Rectal smooth muscle tissue (tissue), 1 donor: ENCODE results near the gene SECTM1.

Experiments used
- H3K27ac ChIP-seq: one replicate; pipeline ENCODE4 v1.7.0; 2013; ENCODE audit warnings: low read depth, low read length, inconsistent platforms
- H3K27me3 ChIP-seq: one replicate; pipeline ENCODE4 v1.7.0; 2013; ENCODE audit warnings: low read length; ENCODE audit not compliant: control insufficient read depth, insufficient read depth
- H3K36me3 ChIP-seq: one replicate; pipeline ENCODE4 v1.7.0; 2013; ENCODE audit warnings: low read length; ENCODE audit not compliant: control insufficient read depth, insufficient read depth
- H3K4me1 ChIP-seq: one replicate; pipeline ENCODE4 v1.7.0; 2013; ENCODE audit warnings: low read length; ENCODE audit not compliant: control insufficient read depth, insufficient read depth
- H3K4me3 ChIP-seq: one replicate; pipeline ENCODE4 v1.7.0; 2013; ENCODE audit warnings: low read length
- H3K9ac ChIP-seq: one replicate; pipeline ENCODE4 v1.7.0; 2013; ENCODE audit warnings: low read length

Gene SECTM1

DNA sequence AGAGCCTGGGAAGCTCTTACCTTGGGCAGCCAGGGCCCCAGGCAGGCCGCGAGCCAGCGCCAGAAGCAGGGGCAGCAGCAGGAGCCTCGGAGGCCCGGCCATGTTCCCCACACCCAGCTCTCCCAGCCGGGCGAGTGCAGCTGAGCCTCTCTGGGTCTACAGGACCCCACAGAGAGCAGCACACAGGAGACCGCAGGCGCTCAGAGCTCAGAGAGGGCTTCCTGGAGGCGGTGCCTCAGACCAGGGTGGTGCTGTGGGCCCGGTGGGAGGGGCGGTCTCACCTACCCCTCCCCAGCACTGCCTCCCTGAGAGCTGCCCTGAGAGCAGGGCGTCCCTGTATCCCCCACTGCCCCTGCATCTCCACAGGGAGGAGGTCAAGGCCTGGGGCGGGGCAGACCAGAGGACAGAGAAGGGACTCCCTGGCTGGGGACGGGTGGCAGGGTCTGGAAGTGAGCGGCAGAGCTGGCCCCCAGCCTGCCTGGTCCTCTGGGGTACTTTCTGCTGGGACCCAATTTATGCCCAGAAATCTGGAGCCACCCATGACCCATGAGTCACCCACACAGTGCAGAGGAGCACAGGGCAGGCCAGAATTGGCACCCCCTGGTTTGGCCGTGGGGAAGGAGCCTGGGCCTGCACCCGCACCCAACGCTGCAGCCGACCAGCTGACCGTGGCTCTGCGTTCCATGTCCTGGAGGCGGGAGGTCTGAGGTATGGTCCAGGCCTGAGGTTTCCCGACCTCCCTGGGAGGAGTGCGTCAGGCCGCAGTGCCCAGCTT, 16.0 kb downstream of the SECTM1 start, which contains the start of gene CD7:
Gene CD7 (minus strand): TSS at position 215 of the 775 bp plus-strand sequence. CDS start 113 bp downstream, at position 102.
- no peaks in the 10 kb centered on the region for H3K36me3 ChIP-seq
- no peaks in the 10 kb centered on the region for H3K4me1 ChIP-seq
- no peak within 1 kb of the TSS for H3K27ac ChIP-seq
- peak within 1 kb of the TSS; percentile 37 for H3K4me3 ChIP-seq
- no peak within 1 kb of the TSS for H3K9ac ChIP-seq
- peaks cover 16% of the 10 kb centered on the region for H3K27me3 ChIP-seq

DNA sequence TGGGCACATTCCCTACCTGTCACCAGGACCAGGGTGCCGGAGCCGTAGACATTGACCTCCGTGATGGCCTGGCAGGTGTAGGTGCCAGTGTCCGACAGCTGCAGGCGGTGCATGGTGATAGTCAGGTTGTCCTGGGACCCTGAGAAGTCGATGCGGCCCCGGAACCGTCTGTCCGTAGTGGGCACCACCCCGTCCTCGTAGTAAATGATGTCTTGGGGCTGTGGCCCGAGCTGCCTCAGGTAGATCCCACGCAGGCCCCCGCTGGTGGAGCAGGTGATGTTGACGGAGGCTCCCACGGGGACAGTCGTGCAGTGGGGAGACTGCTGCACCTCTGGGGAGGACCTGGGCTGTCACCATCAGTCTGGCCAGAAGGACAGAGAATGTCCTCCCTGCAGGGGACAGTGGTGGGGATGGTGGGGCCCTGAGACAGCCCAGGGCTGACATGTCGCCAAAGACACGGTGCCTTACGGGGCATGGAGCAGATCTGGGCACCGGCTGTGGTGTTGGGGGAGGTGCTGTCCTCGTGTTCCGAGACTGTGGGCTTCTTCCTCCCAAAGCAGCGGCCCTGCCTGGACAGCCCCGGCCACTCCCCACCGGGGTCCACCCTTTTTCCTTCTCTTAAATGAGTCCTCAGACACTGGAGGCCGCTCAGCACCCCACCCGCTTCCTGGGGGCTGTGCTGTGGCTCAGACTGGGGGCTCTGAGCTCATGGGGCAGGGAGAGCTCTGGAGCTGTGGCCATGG, 16.7 kb downstream of the SECTM1 start:
- H3K27ac ChIP-seq = no peak overlapping the region
- H3K4me3 ChIP-seq = peak overlapping the region; percentile 37

DNA sequence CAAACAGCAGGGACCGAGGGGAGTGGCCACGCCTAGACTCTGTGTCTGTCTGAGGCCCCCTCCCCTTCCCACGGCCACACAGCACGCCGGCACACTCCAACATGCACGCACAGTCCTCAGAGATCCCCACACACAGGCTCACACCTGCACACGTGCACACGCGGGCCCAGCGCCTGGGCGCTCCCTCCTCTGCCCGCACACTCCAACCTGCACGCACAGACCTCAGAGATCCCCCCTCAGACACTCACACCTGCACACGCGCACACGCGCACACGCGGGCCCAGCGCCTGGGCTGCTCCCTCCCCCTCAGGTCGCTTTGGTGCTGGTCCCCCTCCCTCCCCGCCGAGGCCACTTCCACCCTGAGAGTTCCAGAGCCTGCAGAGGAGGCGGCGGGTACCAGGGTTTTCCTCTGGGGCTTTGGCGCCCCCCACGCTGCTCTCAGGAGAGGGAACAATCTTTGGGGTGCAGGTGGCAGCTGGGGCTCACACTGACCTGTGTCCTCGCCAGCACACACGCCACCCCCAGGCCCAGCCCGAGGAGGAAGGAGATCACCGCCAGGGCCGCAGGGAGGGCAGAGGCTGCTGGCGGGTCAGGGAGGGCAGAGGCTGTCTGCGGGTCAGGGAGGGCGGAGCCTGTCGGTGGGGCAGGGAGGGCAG, 17.7 kb downstream of the SECTM1 start:
- H3K9ac ChIP-seq = no peak overlapping the region
- H3K4me3 ChIP-seq = peak overlapping the region; percentile 19
- H3K4me1 ChIP-seq = no peaks in the 10 kb centered on the region
- peaks cover 16% of the 10 kb centered on the region for H3K27me3 ChIP-seq
- H3K36me3 ChIP-seq = no peaks in the 10 kb centered on the region
- no peak overlapping the region for H3K27ac ChIP-seq

More for the DNA sequence above, 16.7 kb downstream of the SECTM1 start:
- Histone ChIP-seq H3K9ac (no peak overlapping the region), H3K27me3 (peaks cover 16% of the 10 kb centered on the region), H3K4me1 (no peaks in the 10 kb centered on the region), H3K36me3 (no peaks in the 10 kb centered on the region)

DNA sequence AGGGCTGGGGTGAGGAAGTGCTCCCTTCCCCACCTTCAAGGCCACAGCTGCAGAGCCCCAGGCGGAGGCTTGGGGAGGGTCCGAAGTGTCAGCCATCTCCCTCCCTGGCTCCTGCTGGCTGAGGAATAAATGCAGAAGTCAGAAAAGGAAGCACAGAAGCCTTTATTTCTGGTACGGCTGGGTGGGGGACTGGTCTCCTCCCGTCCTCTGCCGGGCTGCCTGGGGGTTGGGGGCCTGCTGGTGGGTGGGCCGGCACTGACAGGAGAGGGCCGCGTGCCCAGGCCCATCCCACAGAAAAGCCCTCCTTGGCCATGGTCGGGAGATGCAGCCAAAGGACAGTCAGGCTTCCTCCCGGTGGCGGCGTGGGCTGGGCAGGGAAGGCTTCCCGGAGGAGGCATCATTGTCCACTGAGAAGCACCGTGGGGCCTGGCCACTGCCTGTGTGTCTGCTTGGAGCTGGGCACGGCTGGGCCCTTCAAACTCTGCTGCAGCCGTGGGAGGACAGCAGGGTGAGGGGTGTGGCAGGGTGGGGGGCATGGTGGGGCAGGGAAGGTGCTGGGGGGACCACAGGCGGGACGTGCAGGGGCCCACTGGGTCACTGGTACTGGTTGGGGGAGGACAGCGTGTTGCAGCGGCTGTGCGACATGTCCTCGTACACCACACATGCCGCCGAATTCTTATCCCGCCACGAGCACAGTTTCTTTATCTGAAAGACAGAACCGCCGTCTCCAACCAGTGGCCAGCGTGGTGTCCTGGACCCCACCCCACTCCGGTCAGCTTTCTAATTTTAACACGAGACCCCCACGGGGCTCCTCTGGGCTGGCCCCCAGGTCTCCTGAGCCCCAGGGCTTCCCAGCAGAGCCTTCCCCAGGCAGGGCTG, 18.6 kb downstream of the SECTM1 start:
- Histone ChIP-seq H3K9ac (no peak overlapping the region), H3K4me3 (peak overlapping the region; percentile 19), H3K27me3 (peaks cover 18% of the 10 kb centered on the region), H3K4me1 (no peaks in the 10 kb centered on the region), H3K36me3 (no peaks in the 10 kb centered on the region), H3K27ac (no peak overlapping the region)

DNA sequence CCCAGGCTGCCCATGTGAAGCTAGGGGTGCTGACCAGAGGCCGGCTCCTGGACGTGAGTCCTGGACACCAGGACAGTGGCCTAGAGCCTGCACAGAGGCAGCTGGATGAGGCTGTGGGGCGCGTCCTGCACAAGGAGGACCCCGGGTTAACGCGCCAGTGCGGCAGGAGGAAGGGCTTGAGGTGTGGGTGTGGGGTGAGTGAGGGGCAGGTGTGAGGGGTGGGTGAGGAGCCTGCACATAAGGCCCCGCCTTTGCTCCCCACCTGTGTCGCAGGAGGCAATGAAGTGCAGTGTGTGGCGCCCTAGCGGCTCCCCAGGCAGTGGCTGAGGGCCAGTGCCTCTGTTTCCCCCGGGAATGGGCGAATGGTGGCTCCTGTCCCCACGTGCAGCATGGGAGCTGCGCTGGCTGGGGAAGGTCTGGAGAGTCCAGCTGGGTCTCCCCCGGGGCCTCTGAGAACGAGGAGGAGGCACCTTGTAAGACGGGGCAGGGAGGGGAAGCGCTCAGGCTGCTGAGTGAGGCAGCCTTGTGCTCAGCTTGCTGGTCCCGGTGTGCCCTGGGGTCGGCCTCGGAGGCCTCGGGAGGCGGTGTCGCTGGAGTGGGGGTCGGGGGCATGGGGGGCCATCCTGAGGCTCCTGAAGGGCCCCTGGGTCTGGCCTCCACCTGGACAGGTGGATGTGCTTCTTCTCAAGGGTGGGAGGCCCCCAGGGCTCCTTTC, 19.4 kb downstream of the SECTM1 start:
- Histone ChIP-seq H3K4me1 (no peaks in the 10 kb centered on the region), H3K27ac (no peak overlapping the region), H3K27me3 (peaks cover 18% of the 10 kb centered on the region), H3K4me3 (no peak overlapping the region), H3K36me3 (no peaks in the 10 kb centered on the region), H3K9ac (no peak overlapping the region)

DNA sequence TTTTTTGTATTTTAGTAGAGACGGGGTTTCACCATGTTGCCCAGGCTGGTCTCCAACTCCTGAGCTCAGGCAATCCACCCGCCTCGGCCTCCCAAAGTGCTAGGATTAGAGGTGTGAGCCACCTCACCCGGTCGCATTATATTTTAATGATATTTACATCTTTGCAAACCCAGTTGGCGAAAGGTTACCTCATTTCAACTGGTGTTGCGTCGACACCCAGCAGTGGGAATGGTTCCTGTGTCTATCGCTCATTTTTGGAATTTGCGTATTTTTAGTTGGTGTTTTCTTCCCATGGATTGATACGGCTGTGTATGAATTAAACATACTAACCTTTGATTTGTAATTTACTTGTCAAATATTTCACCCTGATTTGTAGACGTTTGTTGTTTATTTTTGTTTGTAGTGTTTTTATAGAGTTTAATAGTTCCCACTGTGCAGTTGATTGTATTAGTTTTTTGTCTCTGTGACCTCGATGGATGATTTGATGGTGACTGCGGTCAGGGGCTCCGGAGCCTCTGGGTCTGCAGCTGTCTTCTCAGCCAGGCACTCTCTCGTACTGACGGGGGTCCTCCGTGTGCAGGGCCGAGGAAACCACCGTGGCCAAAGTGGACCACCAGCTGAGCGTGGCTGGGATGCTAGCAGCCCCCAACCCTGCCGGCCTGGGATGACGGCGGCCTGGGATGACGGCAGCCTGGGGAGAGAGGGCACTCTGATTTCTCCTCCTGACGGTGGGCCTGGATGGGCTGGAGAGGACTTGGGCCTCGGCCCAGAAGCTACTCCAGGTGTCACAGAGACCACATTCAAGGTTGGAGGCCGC, 20.2 kb downstream of the SECTM1 start:
- Histone ChIP-seq H3K4me1 (no peaks in the 10 kb centered on the region), H3K36me3 (no peaks in the 10 kb centered on the region), H3K27me3 (peaks cover 18% of the 10 kb centered on the region), H3K4me3 (no peak overlapping the region), H3K9ac (no peak overlapping the region), H3K27ac (no peak overlapping the region)

DNA sequence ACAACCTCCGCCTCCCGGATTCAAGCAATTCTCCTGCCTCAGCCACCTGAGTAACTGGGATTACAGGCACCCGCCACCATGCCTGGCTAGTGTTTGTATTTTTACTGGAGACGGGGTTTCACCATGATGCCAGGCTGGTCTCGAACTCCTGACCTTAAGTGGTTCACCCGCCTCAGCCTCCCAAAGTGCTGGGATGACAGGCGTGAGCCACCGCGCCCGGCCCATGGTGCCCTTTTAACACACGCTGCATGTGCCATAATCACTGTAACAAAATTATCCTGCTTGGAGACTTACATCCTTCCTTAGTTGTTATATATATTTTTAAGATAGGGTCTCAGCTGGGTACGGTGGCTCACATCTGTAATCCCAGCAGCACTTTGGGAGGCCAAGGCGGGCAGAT, 21.6 kb downstream of the SECTM1 start:
- Histone ChIP-seq H3K4me3 (no peak overlapping the region), H3K4me1 (no peaks in the 10 kb centered on the region), H3K27ac (no peak overlapping the region), H3K36me3 (no peaks in the 10 kb centered on the region), H3K27me3 (peaks cover 18% of the 10 kb centered on the region), H3K9ac (no peak overlapping the region)

DNA sequence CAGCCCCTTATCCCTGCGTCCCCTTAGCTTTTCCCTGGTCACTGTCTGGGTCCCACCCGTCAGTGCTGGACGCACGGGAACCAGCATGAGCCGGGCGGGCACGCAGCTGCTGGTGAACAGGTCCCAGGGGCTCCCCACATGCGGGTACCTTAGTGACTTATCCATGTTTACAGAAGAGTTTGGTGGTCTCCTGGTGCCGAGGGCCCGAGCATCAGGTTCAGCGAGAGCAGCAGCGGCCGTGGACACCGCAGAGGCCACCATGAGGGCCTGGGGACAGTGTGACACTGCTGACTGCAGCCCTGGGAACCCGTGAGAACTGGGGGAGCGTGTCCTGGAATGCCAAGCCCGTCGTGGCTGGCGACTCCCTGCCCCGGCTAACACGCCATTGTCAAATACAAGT, 22.7 kb downstream of the SECTM1 start:
- no peaks in the 10 kb centered on the region for H3K4me1 ChIP-seq
- peaks cover 13% of the 10 kb centered on the region for H3K27me3 ChIP-seq
- H3K4me3 ChIP-seq = no peak overlapping the region
- no peaks in the 10 kb centered on the region for H3K36me3 ChIP-seq
- no peak overlapping the region for H3K27ac ChIP-seq
- no peak overlapping the region for H3K9ac ChIP-seq

DNA sequence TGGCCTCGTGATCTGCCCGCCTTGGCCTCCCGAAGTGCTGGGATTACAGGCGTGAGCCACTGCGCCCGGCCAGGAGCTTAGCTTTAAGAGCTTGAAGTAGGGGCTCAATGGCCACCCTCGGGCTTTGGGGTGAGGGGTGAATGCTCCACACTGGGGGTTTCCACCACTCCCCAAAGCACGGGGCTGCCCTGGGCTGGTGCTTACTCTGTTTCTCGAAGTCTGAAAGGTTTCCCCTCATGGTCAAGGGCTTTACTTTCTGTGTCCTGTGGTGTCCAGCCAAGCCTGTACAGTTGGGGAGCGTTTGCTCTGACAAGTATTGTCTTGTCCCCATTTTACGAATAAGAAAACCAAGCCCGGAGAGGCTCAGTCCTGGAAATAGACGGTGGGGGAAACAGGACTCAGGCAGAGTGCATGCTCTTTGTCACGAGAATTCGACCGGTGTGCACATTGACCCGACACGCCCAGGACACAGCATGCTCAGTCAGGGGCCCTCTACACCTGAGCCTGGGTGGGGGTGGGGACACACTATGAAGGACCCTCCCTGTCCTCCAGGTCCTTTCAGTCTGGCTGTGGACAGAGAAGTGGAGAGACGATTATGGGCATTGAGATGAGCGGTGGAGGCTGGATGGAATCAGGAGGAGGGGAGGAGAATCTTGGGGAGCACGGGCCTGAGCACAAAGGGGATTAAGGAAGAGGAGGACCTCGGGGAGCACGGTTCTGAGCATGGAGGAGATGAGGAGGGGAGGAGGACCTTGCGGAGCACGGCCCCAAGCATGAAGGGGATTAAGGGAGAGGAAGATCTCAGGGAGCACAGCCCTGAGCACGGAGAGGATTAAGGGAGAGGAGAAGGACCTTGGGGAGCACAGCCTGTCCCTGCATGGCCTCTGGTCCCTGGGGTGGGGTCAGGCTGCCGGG, 23.7 kb downstream of the SECTM1 start:
- H3K27me3 ChIP-seq = peaks cover 5% of the 10 kb centered on the region
- H3K4me1 ChIP-seq = no peaks in the 10 kb centered on the region
- H3K4me3 ChIP-seq = no peak overlapping the region
- no peak overlapping the region for H3K9ac ChIP-seq
- H3K36me3 ChIP-seq = no peaks in the 10 kb centered on the region
- H3K27ac ChIP-seq = no peak overlapping the region

DNA sequence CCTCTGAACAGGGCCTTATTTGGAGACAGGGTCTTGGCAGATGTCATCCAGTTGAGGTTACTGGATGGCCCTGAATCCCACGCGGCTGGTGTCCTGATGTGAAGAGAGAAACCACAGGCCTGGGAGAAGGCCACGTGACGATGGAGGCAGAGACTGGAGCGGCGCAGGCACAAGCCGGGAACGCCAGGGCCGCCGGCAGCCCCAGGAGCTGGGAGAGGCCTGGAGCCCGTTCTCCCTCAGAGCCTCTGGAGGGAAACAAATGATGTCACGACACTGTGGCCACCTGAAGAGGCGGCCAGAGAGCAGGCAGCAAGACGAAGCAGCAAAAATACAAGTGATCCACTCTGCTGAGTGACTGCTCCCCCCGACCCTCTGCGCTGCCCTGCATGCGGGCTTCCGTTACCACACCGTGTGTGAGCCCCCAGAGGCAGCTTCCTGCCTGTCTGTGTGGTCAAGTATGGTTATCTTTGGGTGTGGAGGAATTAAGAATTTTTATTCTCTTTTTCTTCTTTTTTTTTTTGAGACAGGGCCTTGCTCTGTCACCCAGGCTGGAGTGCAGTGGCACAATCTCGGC, 27.8 kb downstream of the SECTM1 start:
- Histone ChIP-seq H3K4me3 (no peak overlapping the region), H3K4me1 (no peaks in the 10 kb centered on the region), H3K27me3 (peaks cover 2% of the 10 kb centered on the region), H3K9ac (no peak overlapping the region), H3K27ac (peak overlapping the region; percentile 51), H3K36me3 (no peaks in the 10 kb centered on the region)
